ENCODE data around the gene STARD3. TPM values are rescaled to one million over a fixed set of nuclear protein-coding genes. Genes with fewer than 3 reads are reported as not detected.

The STARD3 gene
- total and polyA plus RNA-seq, 2 of the 13 experiments (the other 11 are each of a cell fraction or from before 2014, with no cell fraction given): 34.6 to 100 TPM

DNA sequence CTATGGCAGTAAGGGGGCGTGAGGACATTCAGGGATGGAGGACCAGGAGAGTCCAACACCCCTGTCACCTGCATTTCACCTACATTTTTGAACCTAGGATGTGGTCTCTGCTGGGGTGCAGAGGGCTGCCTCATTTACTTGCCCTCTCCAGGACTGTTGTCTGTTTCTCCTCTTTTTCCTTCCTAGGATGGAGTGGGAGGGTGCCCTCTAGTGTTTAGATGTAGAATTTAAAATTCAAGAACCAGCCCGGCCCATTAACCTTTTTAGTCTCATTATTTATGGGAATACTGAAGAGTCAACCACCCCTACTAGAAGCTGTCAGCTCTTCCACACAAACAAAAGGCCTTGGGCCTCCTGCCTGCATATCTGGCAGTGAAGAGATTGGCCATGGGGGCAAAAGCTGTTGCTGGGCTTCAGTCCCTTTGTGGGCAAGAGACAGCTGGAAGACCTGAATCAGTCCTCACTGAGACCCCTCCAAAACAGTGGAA, 2.5 kb upstream of the STARD3 start (continued):
- TF ChIP-seq AKAP8 (CRISPR knock-in tag; IDR thresholded peaks at IDR 0.05): no peak
- TF ChIP-seq, protein P1, sequence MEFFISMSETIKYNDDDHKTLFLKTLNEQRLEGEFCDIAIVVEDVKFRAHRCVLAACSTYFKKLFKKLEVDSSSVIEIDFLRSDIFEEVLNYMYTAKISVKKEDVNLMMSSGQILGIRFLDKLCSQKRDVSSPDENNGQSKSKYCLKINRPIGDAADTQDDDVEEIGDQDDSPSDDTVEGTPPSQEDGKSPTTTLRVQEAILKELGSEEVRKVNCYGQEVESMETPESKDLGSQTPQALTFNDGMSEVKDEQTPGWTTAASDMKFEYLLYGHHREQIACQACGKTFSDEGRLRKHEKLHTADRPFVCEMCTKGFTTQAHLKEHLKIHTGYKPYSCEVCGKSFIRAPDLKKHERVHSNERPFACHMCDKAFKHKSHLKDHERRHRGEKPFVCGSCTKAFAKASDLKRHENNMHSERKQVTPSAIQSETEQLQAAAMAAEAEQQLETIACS (CRISPR knock-in tag; IDR thresholded peaks at IDR 0.05): no peak
- TF ChIP-seq, protein P2, sequence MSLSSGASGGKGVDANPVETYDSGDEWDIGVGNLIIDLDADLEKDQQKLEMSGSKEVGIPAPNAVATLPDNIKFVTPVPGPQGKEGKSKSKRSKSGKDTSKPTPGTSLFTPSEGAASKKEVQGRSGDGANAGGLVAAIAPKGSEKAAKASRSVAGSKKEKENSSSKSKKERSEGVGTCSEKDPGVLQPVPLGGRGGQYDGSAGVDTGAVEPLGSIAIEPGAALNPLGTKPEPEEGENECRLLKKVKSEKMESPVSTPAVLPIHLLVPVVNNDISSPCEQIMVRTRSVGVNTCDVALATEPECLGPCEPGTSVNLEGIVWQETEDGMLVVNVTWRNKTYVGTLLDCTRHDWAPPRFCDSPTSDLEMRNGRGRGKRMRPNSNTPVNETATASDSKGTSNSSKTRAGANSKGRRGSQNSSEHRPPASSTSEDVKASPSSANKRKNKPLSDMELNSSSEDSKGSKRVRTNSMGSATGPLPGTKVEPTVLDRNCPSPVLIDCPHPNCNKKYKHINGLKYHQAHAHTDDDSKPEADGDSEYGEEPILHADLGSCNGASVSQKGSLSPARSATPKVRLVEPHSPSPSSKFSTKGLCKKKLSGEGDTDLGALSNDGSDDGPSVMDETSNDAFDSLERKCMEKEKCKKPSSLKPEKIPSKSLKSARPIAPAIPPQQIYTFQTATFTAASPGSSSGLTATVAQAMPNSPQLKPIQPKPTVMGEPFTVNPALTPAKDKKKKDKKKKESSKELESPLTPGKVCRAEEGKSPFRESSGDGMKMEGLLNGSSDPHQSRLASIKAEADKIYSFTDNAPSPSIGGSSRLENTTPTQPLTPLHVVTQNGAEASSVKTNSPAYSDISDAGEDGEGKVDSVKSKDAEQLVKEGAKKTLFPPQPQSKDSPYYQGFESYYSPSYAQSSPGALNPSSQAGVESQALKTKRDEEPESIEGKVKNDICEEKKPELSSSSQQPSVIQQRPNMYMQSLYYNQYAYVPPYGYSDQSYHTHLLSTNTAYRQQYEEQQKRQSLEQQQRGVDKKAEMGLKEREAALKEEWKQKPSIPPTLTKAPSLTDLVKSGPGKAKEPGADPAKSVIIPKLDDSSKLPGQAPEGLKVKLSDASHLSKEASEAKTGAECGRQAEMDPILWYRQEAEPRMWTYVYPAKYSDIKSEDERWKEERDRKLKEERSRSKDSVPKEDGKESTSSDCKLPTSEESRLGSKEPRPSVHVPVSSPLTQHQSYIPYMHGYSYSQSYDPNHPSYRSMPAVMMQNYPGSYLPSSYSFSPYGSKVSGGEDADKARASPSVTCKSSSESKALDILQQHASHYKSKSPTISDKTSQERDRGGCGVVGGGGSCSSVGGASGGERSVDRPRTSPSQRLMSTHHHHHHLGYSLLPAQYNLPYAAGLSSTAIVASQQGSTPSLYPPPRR (CRISPR knock-in tag; IDR thresholded peaks at IDR 0.05; ENCODE audit: borderline replicate concordance): no peak
- no peak for TF ChIP-seq HNF4G (IDR thresholded peaks at IDR 0.05; ENCODE audit: borderline replicate concordance, low read depth, low read length)
- TF ChIP-seq HNF4G (CRISPR knock-in tag; IDR thresholded peaks at IDR 0.05; ENCODE audit: borderline replicate concordance, low read depth): no peak
- TF ChIP-seq KMT2A (CRISPR knock-in tag; IDR thresholded peaks at IDR 0.05): no peak
- no peak for TF ChIP-seq ZNF709 (CRISPR knock-in tag; IDR thresholded peaks at IDR 0.05)
- no peak for TF ChIP-seq ZNF678 (CRISPR knock-in tag; IDR thresholded peaks at IDR 0.05)
- no peak for TF ChIP-seq KAT8 (CRISPR knock-in tag; IDR thresholded peaks at IDR 0.05)
- TF ChIP-seq MIER3 (CRISPR knock-in tag; IDR thresholded peaks at IDR 0.05; ENCODE audit: borderline replicate concordance): no peak

All from HepG2 (cell line).